Anterior cingulate cortex (tissue), 58 donors: Measurements from ENCODE around the gene MRI1.
"Not testable (repeated sequence)": the region's sequence is repeated elsewhere in the genome, so short reads cannot be mapped to it uniquely, and the experiment has no call there.

Experiments used
- DNase-seq, 58 donors: peaks; one replicate each; lab custom pipeline; 2025; lab: John Stamatoyannopoulos, UW

The MRI1 gene

DNA sequence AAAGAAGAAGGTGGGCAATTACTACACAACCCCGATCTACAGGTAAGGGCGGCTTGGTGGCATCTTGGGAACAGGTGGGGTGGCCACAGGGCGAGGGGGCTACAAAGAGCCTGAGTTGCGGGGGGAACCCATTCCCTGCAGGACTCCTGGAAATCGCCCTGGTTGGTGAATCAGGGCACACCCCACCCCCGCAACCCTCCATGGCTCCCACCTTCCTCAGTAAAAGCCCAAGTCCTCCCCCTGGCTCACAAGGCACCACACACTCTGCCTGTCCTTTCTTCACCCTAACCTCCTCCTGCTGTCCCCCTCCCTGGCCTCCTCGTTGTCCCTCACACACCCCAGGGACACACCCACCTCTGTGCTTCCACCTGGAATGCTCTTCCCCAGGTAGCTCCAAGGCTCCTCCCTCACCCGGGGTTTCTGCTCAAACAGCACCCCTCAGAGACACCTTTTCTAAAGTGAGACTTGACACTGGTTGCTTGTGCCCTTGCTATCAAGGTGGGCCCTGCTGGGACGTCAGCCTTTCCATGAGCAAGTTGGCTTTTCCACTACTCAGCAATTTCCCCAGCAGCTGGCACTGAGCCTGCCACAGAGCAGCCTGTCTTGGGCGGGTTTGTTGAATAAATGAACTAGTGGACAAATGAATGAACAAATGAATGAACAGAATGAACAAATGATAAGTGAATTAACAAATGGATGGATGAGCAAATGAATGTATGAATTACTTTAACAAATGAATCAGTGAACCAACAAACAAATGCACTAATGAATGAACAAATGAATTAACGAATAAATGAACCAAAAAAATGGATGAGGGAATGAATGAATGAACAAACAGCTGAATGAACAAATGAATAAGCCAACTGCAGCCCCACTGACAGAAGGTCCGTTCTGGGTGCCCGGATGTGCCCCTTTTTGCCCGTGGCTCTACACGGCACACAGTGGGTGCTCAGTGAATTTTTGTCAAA lies 6.2 kb upstream of the MRI1 start:
- DNase-seq: no peak

DNA sequence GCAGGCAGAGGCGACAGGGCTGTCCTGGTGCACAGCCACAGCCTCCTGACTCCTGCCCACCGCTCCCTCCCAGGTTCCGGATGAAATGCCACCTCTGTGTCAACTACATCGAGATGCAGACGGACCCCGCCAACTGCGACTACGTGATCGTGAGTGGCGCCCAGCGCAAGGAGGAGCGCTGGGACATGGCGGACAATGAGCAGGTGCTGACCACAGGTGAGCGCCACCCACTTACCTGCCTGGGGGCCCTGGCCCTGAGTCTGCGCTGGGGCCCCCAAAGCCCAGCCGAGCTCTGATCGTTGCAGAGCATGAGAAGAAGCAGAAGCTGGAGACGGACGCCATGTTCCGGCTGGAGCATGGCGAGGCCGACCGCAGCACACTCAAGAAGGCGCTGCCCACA lies 5.5 kb upstream of the MRI1 start:
- DNase-seq: no peak

DNA sequence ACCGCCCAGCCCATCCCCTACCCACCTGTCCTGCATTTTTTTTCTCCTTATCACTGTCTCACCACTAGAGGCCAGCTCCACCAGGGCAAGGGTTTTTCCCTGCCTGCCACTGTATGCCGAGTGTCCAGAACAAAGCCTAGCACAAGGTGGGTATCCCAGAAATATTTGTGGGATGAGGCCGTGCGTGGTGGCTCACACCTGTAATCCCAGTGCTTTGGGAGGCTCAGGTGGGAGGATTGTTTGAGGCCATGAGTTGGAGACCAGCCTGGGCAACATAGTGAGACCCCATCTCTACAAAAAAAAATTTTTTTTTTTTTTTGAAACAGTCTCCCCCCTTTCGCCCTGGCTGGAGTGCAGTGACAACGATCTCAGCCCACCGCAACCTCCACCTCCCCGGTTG lies 2.9 kb upstream of the MRI1 start:
- DNase-seq: no peak

DNA sequence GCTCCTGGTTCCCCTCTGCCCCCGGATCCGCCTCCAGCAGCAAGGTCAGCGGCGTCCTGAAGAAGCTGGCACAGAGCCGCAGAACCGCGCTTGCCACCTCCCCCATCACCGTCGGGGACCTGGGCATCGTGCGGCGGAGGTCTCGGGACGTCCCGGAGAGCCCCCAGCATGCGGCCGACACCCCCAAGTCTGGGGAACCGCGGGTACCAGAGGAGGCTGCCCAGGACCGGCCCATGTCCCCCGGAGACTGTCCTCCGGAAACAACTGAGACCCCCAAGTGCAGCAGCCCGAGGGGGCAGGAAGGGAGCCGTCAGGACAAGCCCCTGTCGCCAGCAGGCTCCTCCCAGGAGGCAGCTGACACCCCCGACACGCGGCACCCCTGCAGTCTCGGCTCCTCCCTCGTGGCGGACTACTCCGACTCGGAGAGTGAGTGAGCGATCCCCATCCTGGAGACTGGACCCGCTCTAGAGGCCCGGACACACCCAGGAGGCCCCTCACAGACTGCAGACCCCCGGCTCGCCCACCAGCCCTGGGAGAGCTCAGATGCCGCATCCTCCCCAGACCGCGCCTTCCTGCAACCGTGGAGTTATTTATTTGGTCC lies 1.6 kb upstream of the MRI1 start:
- DNase-seq: peak in 1 of 58 donors; percentile 3

DNA sequence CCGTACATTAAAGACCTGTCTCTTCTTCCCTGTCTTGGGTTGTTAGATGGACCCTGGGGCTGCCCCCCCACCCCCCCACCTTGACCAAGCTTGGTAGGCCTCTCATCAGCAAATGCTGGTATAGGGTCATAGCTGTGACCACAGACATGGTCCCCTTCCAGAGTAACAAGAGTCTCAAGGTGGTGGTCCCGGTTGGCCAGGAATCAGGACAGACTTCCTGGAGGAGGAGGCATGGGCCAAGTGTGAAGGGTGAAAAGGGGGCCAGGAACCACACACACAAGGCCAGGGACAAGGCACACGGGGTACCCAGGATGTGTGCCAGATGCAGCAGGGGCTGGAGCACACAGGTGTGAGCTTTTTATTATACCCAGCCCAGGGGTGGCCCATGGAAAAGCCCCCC lies 1.1 kb upstream of the MRI1 start:
- DNase-seq: no peak

DNA sequence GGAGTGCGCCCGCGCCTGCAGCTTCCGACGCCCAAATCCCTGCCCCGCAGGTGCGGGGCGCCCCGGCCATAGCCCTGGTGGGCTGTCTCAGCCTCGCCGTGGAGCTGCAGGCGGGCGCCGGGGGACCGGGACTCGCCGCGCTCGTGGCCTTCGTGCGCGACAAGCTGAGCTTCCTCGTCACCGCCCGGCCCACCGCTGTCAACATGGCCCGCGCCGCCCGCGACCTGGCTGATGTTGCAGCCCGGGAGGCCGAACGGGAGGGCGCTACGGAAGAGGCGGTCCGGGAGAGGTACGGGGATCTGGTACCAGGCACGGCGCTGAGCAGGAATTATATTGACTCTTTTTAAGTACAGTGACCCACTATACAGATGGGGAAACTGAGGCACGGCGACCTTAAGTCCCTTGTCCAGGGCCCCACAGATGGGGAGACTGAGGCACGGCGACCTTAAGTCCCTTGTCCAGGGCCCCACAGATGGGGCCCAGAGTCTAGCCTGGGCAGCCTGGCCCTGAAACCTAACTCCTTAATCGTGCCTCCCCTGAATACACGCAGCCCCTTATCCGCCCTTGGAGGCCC lies 586 bp downstream of the MRI1 start:
- DNase-seq: peak in 4 of 58 donors; percentile 4 to 29 (median 8)

DNA sequence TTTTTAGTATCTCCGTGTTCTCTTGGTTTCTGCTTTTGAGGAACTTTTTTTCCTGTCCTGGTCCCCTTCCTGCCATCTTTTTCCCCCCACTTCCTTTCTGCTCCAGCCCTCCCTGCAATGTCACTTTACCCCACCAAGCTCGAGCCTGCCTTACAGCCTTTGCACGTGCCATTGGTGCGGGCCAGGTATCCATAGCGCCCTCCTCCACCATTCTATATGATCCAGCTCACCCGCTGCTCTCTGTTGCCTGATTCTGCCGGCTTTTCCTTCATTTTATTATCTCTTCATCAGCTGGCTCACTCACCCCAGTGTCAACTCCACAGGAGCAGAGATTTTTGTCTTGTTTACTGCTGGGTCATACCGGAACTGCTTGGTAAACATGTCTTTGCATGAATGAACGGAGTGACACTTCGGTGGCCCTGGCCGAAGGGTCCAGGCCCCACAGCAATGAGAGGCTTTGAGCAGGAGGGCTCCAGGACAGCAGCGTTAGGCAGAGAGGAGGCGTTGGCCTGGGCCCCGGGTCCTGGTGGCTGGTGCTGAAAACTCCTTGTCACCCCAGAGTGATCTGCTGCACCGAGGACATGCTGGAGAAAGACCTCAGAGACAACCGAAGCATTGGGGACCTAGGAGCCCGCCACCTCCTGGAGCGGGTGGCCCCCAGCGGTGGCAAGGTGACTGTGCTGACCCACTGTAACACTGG lies 1.2 kb downstream of the MRI1 start:
- no peak for DNase-seq

DNA sequence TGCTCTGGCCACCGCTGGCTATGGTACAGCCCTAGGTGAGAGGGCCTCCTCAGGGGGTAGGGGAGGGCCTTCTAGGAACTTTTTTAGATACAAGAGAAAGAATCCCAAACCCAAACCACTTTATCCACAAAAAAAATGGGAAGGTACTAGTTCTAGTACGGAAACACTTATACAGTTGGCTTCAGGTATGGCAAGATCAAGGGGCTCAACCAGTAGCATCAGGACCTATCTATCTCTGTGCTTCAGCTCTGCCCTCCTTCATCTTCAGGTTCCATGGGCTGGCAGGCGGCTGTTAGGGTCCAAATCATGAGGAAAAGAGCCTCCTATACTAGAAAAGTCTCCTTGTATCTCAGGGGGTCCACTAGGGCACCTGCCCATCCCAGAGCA lies 1.8 kb downstream of the MRI1 start:
- no peak for DNase-seq

DNA sequence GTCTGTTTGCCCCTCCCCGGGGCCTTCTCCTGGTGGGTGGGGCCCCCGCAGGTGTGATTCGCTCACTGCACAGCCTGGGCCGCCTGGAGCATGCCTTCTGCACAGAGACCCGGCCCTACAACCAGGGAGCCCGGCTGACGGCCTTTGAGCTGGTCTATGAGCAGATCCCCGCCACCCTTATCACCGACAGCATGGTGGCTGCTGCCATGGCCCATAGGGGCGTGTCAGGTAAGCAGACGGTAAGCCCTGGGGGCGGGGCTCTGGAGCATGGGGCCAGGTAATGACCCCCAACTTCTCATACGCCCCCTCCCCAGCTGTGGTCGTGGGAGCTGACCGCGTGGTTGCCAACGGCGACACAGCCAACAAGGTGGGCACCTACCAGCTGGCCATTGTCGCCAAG lies 4.2 kb downstream of the MRI1 start:
- DNase-seq: no peak

DNA sequence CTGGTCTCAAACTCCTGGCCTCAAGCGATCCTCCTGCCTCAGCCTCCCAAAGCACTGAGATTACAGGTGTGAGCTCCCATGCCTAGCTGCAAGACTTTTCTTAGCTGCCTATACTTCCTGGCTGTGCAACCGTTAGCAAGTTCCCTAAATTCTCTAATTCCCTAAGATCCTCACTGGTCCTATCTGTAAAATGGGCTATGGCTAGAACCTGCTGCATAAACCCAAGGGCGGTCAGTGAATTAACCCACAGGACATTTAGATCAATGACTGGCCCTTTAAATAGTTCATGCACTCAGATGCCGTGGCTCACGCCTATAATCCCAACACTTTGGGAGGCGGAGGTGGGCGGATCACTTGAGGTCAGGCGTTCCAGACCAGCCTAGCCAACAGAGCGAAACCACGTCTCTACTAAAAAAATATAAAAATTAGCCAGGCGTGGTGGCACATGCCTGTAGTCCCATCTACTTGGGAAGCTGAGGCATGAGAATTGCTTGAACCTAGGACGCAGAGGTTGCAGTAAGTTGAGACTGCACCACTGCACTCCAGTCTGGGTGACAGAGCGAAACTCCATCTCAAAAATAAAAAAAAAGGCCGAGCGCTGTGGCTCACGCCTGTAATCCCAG lies 5.8 kb downstream of the MRI1 start:
- DNase-seq: no peak

DNA sequence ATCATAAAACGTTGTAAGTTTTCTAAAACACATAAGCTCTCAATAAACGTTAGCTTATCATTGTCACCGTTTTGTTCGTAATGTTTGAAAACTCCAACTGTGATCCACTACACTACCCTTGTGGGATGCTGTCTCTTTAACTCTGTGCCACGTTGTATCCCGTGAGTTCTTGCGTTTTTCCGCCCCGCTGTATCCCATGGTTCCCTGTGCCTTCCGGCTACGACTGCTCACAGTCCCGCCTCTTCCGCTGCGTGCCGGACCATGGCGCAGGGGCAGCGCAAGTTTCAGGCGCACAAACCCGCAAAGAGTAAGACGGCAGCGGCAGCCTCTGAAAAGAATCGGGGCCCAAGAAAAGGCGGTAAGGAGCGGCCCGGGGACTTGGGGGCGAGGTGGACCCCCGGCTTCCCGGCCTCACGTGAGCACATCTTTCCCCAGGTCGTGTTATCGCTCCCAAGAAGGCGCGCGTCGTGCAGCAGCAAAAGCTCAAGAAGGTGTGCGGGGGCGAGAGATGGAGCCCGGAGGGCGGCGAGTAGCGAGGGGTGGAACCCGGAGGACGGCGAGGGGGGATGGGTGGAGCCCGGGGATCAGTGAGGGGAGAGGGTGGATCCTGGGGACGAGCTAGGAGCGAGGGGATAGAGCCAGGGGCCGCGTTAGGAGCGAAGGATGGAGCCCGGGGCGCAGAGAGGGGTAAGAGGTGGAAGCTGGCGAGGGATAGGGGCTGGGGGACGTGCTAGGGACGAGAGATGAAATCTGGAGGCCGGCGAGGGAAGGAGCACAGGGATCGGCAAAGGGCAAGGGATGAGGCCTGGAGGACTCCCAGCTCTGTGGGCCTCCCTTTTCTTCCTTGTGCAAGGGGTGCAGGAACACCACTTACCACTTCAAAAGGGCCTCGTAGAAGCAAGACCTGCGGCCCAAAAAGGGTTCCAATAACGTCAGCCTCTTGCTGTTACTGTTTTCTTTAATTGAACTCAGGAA lies 10.2 kb downstream of the MRI1 start, which contains the start of gene C19orf53:
C19orf53 (plus strand) TSS at position 240 of the 975 bp plus-strand sequence; CDS start at position 262, 22 bp downstream.
- peak; percentile 39 to 95 (median 88) for DNase-seq

DNA sequence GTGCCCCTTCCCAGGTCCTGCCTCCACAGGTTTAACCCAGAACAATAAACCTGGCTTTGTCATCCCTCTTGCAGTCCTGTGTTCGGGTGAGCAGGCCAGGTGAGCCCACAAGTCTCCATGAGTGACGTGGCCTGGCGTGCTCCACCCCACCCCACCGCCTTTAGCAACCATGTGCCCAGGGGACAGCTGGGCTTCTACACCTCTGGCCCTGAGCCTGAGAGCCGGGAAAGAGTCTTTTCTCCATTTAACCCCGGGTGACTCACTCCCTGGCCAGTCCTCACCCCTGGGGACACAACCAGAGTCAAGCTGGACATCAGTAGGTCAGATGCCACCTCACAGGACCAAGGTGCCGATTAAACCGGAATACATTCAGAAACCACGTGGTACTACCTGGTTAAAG lies 14.1 kb downstream of the MRI1 start:
- no peak for DNase-seq

DNA sequence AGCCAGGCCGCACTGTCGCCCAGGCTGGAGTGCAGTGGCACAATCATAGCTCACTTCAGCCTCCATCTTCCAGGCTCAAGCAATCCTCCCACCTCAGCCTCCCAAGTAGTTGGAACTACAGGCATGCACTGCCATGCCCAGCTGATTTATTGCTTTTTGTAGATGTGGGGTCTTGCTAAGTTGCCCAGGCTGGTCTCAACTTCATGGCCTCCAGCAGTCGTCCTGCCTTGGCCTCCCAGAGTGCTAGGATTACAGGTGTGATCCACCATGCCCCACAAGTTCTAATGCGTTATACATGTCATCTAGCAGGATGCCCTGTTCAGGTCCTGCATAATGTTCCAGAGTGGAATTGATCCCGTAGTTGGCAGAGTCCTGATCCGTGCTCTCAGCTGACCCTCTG lies 14.5 kb downstream of the MRI1 start:
- DNase-seq: no peak

DNA sequence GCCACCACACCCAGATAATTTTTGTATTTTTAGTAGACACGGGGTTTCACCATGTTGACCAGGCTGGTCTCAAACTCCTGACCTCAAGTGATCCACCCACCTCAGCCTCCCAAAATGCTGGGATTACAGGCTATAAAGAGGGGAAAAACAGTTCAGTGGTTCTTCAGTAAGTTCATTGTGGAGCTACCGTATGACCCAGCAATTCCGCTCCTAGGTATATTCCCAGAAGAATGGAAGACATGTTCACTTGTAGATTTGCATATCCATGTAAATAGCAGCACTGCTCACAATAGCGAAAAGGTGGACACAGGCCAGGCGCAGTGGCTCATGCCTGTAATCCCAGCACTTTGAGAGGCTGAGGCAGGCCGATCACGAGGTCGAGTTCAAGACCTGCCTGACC lies 15.5 kb downstream of the MRI1 start:
- DNase-seq: not testable (repeated sequence)

DNA sequence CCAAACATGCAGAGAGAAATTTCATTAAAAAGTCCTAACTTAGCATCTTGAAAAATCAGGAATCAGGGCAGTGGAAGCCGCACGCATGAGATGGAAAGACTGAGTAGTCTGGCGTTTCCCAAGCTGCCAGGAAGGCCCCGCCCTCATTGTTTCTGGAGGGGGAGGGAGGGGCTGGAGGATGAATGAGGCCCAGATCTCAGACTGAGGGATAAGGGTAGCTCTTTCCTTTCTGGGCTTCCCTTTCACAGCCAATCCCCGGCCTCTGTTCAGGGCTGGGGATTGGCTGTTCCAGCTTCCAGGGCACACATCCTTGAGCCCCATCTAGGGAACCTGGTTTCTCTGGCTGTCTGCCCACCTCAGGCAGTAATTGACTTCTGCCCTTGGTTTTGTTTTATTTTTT lies 17.2 kb downstream of the MRI1 start:
- peak in 17 of 58 donors; percentile 4 to 58 (median 15) for DNase-seq

DNA sequence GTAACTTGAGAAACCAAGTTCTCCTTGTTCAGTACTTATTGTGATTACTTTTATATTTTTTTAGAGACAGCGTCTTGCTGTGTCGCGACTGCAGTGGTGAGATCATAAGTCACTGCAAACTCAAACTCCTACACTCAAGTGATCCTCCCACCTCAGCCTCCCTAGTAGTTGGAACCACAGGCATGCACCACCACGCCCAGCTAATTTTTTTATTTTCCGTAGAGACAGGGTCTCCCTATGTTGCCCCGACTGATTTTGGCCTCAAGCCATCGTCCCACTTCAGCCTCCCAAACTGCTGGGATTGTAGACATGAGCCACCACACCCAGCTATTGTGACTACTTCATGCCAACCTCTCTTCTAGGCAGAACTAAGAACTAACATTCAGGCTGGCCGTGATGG lies 18.2 kb downstream of the MRI1 start:
- no peak for DNase-seq

DNA sequence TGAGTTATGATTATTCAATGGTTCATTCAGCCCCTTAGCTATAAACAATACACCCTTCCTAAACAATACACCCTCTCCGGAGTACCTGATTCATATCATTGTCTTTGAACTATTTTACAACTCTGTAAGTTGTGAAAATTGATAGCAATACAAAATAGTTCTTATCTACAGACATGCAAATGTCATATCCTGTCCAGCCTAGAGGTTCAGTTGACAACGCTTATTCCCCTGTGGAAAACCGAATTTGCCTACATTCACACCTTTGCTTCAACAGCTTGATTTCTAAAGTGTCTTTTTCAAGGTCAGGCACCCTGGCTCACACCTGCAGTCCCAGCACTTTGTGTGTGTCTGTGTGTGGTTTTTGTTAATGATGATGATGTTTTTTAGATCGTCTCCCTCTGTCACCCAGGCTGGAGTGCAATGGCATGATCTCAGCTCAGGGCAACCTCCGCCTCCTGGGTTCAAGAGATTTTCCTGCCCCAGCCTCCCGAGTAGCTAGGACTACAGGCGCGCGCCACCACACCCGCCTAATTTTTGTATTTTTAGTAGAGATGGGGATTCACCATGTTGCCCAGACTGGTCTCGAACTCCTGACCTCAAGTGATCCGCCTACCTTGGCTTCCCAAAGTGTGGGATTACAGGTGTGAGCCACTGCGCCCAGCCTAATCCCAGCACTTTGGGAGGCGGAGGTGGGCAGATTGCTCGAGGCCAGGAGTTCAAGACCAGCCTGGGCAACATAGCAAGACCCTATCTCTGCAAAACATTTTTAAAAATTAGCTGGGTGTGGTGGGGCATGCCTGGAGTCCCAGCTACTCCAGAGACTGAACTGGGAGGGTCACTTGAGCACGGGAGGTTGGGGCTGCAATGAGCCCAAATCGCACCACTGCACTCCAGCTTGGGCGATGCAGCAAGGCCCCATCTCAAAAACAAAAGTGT lies 19.5 kb downstream of the MRI1 start:
- DNase-seq: no peak
